Activated CD4-positive, alpha-beta T cell treated with anti-CD3 and anti-CD28 coated beads for 4 hours (primary cell): ENCODE measurements around the gene TSPEAR.

Source experiments
- DNase-seq, 2 donors: peaks; one replicate each; pipeline ENCODE4 v3.0.0-alpha.2; 2020

Gene TSPEAR

GRCh38 chr21:44524414-44525371 is 186.7 kb downstream of the TSPEAR start:
- DNase-seq: no peak

- no peak for DNase-seq
These were observed 187.6 kb downstream of the TSPEAR start for GRCh38 chr21:44523567-44524413.

GRCh38 chr21:44522753-44523204 is 188.6 kb downstream of the TSPEAR start:
- no peak for DNase-seq

GRCh38 chr21:44521928-44522752 is 189.2 kb downstream of the TSPEAR start:
- no peak for DNase-seq

GRCh38 chr21:44521301-44521927 is 190.0 kb downstream of the TSPEAR start:
- no peak for DNase-seq

DNA sequence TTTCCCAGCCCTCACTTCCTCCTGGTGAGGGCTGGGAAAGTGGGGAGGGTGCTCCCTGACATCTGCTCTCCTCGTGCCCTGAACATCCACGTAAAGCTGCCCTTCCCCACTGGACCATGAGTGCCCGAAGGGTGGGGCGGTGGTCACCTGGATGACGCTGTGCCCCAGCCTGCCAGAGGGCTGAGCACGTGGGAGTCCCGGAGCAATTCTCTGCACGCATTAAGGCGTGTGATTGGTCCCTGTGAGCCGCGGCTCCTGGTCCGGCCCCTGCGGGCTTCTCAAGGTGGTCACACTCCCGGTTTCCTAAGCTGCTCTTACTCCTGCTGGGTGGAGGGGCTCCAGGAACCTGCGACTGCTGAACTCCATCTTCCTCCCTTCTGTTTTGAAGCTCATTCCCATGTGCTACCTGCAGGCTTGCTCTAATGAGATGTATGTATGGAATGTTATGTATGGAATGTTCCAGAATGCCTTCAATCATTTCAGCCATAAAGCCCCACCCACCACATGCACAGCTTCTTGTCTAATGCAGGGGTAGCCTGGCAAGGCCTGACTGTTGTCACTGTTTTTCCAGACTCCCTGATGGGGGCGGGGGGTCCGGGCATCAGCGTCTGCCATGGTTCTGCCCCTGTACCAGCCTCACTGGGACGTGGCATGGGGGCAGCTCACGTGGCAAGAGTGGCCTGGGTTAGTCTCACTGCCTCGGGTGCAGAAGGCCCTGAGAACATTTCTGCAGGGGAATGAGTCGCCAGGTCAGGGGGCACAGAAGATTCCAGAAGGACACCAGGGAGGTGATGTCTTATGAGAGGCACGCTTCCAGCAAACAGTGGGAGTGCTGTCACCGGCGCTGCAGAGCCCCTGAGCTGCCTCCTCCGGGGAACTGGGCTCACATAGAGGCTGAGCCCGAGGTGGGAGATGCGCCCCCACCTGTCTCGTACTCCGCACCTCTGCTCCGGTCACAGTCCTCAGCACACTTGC is 190.8 kb downstream of the TSPEAR start:
- no peak for DNase-seq

GRCh38 chr21:44519346-44520325 is 191.7 kb downstream of the TSPEAR start:
- DNase-seq: no peak

DNA sequence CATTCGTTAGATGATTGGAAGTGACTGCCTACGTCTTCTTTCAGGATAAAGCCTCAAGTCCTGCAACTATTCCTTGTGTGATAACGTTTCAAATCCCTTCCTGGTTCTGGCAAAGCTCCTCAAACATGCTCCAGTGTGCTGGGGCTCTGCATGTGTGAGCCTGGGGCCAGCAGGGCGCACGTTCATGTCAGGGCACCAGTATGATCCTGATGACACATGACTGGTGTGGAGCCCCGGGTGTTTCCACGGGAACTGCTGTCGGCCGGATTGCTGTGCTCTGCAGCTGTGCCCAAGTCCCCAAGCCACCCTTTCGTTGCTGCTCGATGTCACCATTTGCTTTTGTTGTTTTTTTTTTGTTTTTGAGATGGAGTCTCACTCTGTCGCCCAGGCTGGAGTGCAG is 192.7 kb downstream of the TSPEAR start:
- no peak for DNase-seq

DNA sequence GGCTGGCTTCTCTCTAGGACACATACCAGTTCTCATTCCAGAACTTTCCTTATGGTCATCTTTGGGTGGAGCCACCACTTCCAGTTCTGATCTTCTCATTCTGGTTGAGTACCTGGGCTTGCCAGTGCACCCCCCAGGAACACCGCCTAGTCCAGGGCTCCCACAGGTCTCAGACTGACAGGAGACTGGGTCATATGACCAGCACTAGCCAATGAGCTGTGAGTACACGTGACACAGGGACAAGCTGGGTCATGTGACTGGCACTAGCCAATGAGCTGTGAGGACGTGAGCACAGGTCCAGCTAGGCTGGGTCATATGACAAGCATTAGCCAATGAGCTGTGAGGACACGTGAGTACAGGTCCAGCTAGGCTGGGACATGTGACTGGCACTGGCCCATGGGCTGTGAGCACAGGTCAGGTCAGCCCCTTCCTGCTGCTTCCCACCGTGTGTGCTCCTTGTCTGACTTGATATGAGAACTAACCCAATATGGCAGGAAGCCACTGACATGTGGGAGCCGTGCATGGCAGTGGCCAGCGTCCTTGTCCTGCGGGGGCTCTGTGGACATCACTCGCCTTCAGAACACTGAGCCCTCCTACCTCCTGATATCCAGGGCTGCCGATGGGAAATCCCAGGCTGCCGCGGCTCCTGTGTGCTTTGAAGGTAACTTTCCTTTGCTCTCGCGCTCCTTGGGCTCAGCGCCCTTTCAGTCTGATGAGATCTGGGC is 194.0 kb downstream of the TSPEAR start:
- no peak for DNase-seq

- DNase-seq: no peak
These were observed 194.6 kb downstream of the TSPEAR start for GRCh38 chr21:44516828-44517174.

- DNase-seq: no peak
These were observed 195.0 kb downstream of the TSPEAR start for GRCh38 chr21:44516342-44516741.

DNA sequence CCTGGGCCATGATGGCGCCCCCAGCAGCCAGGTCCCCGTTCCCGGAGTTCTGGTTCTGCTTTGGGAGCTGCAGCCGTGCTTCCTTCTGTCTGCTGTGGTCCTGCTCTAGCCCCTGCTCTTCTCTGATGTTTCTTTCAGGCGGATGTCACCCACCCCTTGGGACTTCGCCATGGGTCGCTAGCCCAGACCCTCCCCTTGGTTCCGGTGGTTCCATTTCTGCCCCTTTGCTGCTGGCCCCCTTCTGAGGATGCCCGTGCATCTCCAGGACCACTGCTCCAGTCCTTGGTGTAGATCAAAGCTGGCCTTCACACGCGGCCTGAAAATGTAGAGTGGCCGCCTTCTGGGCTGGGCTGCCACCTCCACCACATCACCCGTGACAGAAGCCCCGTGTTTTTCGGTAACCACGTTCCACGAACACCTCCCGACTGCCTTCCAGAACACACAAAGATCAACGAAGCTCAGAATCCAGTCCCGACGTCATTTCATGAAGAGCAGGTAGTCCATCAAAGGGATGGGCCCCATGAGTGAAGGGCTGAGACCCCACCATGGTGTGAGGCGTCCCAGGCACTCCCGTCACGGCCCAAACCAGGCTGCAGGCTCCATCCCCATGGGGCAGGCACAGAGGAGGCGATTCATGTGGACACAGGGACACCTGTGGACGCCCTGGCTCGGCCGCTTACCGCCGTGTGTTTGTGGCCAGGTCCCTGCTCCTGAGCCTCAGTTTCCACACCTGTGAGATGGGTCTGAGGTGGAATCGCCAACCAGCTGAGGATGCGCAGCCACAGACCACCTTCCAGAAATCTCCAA is 195.8 kb downstream of the TSPEAR start:
- no peak for DNase-seq

DNA sequence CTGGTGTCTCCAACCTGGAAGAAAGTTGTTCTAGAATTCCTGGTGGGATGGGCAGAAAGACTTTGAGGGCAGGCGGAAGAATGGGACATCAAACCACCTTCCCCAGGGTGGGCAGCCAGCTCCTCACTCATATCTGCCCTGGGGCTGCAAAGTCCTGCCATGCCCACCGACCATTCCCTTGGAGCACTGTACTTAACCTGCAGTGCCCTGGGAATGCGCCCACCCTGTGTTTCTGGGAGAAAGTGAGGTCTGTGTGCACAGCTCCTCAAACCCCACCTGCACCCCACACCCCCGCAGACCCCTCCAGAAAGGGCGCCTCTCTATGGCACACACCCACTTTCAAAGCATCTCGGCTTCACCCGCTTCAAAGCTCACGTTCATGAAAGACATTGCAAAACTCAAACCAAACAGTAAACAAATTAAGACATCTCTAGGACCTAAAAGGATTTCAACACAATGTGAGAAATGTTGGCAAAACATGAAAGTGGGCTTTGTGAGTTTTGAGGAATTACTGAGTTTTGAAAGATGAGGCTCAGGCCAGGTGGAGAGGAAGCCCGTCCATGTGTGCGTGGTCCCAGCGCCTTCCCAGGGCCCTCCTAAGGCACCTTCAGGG is 196.5 kb downstream of the TSPEAR start:
- no peak for DNase-seq

GRCh38 chr21:44514218-44514520 is 197.2 kb downstream of the TSPEAR start:
- no peak for DNase-seq

GRCh38 chr21:44513389-44514217 is 197.8 kb downstream of the TSPEAR start:
- no peak for DNase-seq

DNA sequence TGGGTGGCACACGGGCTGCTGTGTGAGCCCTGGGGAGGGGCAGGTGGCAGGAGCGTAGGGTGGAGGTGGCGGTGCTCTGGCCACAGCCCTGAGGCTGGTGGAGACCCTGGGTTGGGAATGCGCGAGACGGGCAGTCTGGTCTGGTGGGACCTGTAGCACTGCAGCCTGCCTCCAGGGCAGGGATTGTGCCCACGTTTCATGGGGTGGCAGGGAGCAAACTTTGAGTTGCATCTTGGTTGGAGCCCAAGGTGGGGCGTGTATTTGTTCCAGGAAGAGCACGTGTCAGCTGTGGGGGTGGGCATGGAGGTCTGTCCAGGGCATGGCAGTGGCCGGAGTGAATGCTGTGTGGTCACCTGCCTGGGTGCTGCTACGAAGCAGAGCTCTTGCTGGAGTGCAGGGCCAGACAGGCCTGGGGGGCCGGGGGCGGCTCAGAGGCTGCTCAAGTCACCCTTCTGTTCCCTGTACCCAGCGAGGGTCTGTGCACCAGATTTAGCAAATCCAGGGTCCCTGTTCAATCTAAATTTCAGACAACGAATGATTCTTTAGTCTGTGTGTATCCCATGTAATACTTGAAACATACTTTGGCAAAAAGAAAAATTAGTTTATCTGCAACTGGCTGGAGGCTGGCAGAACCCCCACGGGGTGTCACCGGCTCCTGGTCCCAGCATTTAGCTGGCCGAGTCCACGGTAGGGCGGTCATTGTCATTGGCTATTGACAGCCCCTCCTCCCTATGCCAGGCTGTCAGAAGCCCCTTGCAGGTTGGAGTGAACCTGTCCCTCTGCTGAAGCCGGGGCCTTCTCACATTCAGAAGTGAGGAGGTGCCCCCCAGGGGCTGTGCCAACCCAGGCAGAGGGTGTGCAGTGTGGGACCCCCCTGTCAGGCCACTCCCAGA is 198.6 kb downstream of the TSPEAR start:
- DNase-seq: no peak
